Neural cell (in vitro differentiated cells): Measurements from ENCODE around the gene COL24A1. TPM values are rescaled to one million over a fixed set of nuclear protein-coding genes. Genes with fewer than 3 reads are reported as not detected.

Source experiments
- H2AFZ ChIP-seq: fragments of 200-600, 300-800 bp; sonication (generic), shearing (Covaris generic); 2 replicates; pipeline ENCODE4 v1.6.0; 2014; ENCODE audit warnings: low read depth, mild to moderate bottlenecking, antibody characterized with exemption, low read length, moderate library complexity
- H3F3A ChIP-seq: fragments of 200-600 bp; shearing (Covaris generic); 2 replicates; pipeline ENCODE4 v1.6.1; 2016; ENCODE audit warnings: mild to moderate bottlenecking, moderate library complexity, mixed read lengths, antibody characterized with exemption, low read length; ENCODE audit not compliant: insufficient read depth, poor library complexity, severe bottlenecking
- H3K27ac ChIP-seq: fragments of 200-600, 300-800 bp; sonication (generic), shearing (Covaris generic); 2 replicates; pipeline ENCODE4 v1.5.1; 2014; ENCODE audit warnings: mild to moderate bottlenecking, low read length, moderate library complexity
- H3K27me3 ChIP-seq: fragments of 300-800, 200-600 bp; sonication (generic), shearing (Covaris generic); 2 replicates; pipeline ENCODE4 v1.6.0; 2014; ENCODE audit warnings: mild to moderate bottlenecking, low read depth, low read length, moderate library complexity; ENCODE audit not compliant: insufficient read depth
- H3K36me3 ChIP-seq: fragments of 300-800, 200-600 bp; sonication (generic), shearing (Covaris generic); 2 replicates; pipeline ENCODE4 v1.5.1; 2014; ENCODE audit warnings: mild to moderate bottlenecking, antibody characterized with exemption, low read length, moderate library complexity; ENCODE audit not compliant: insufficient read depth
- H3K4me2 ChIP-seq: fragments of 300-800, 200-600 bp; sonication (generic), shearing (Covaris generic); 2 replicates; pipeline ENCODE4 v1.6.0; 2014; ENCODE audit warnings: mild to moderate bottlenecking, low read length
- H3K4me3 ChIP-seq: fragments of 300-800, 200-600 bp; sonication (generic), shearing (Covaris generic); 2 replicates; pipeline ENCODE4 v1.5.1; 2014; ENCODE audit warnings: mild to moderate bottlenecking, low read length, moderate library complexity
- H3K79me2 ChIP-seq: fragments of 200-600 bp; shearing (Covaris generic); replicated peaks from 2 replicates; pipeline ENCODE4 v1.6.0; 2014; ENCODE audit warnings: mild to moderate bottlenecking, low read length, moderate library complexity; ENCODE audit not compliant: insufficient read depth
- H3K9ac ChIP-seq: fragments of 300-800, 200-600 bp; sonication (generic), shearing (Covaris generic); 2 replicates; pipeline ENCODE4 v1.6.1; 2016; ENCODE audit warnings: mild to moderate bottlenecking, low read length, mixed read lengths
- H3K9me2 ChIP-seq: fragments of 200-600 bp; shearing (Covaris generic); 2 replicates; pipeline ENCODE4 v1.6.1; 2016; ENCODE audit warnings: mild to moderate bottlenecking, low read length, mixed read lengths; ENCODE audit not compliant: insufficient read depth
- H3K9me3 ChIP-seq: fragments of 200-600, 300-800 bp; sonication (generic), shearing (Covaris generic); 2 replicates; pipeline ENCODE4 v1.6.1; 2016; ENCODE audit warnings: mild to moderate bottlenecking, mixed run types, low read length, moderate library complexity, mixed read lengths
- H4K20me1 ChIP-seq: fragments of 200-600 bp; shearing (Covaris generic); 2 replicates; pipeline ENCODE4 v1.6.1; 2016; ENCODE audit warnings: mild to moderate bottlenecking, mixed run types; ENCODE audit not compliant: insufficient read depth
- EP300 ChIP-seq: fragments of 450-650 bp; conservative IDR thresholded peaks from 2 replicates; pipeline ENCODE4 v1.6.1; 2014; ENCODE audit warnings: antibody characterized with exemption, mild to moderate bottlenecking, moderate library complexity; ENCODE audit not compliant: poor library complexity, severe bottlenecking
- EZH2 ChIP-seq: fragments of 200-600, 300-800 bp; shearing (Covaris generic), sonication (generic); IDR thresholded peaks from 2 replicates; pipeline ENCODE4 v1.6.1; 2014; ENCODE audit warnings: antibody characterized with exemption, low read length, borderline replicate concordance, mild to moderate bottlenecking; ENCODE audit not compliant: insufficient read depth, poor library complexity, severe bottlenecking
- MXI1 ChIP-seq: fragments of 450-650 bp; conservative IDR thresholded peaks from 2 replicates; pipeline ENCODE4 v1.6.1; 2014; ENCODE audit warnings: antibody characterized with exemption, mild to moderate bottlenecking; ENCODE audit not compliant: poor library complexity, severe bottlenecking
- POLR2AphosphoS5 ChIP-seq: IDR thresholded peaks from 2 replicates; pipeline ENCODE4 v1.6.1; 2012
- RAD21 ChIP-seq: fragments of 450-650 bp; conservative IDR thresholded peaks from 2 replicates; pipeline ENCODE4 v1.6.1; 2014; ENCODE audit warnings: antibody characterized with exemption, mild to moderate bottlenecking, moderate library complexity
- SMC3 ChIP-seq: fragments of 450-650 bp; conservative IDR thresholded peaks from 2 replicates; pipeline ENCODE4 v1.6.1; 2014; ENCODE audit warnings: antibody characterized with exemption, mild to moderate bottlenecking, moderate library complexity; ENCODE audit not compliant: poor library complexity
- TAF1 ChIP-seq: IDR thresholded peaks from 2 replicates; pipeline ENCODE4 v1.6.1; 2012; ENCODE audit warnings: low read depth
- polyA minus RNA-seq: library from RNA; depleted of rRNA, polyadenylated mRNA; stranded (reverse); fragments of >200 nt; gene quantifications from 2 replicates; pipeline ENCODE4 v1.2.3, GENCODE V29; 2014
- polyA plus RNA-seq: library from polyadenylated mRNA; depleted of rRNA; stranded (reverse); fragments of >200 nt; gene quantifications from 2 replicates; pipeline ENCODE4 v1.2.3, GENCODE V29; 2014
- TF ChIP-seq, protein P1 (sequence below): IDR thresholded peaks from 2 replicates; pipeline ENCODE4 v1.6.1; 2012; ENCODE audit warnings: borderline replicate concordance
- TF ChIP-seq, protein P2 (sequence below): fragments of 450-650 bp; IDR thresholded peaks from 2 replicates; pipeline ENCODE4 v1.5.1; 2014; ENCODE audit warnings: antibody characterized with exemption, mild to moderate bottlenecking, moderate library complexity; ENCODE audit not compliant: poor library complexity, severe bottlenecking

The COL24A1 gene
- polyA plus RNA-seq (0.19 and 1.1 TPM in 2 replicates), polyA minus RNA-seq (0.35 and 0.73 TPM in 2 replicates)

DNA sequence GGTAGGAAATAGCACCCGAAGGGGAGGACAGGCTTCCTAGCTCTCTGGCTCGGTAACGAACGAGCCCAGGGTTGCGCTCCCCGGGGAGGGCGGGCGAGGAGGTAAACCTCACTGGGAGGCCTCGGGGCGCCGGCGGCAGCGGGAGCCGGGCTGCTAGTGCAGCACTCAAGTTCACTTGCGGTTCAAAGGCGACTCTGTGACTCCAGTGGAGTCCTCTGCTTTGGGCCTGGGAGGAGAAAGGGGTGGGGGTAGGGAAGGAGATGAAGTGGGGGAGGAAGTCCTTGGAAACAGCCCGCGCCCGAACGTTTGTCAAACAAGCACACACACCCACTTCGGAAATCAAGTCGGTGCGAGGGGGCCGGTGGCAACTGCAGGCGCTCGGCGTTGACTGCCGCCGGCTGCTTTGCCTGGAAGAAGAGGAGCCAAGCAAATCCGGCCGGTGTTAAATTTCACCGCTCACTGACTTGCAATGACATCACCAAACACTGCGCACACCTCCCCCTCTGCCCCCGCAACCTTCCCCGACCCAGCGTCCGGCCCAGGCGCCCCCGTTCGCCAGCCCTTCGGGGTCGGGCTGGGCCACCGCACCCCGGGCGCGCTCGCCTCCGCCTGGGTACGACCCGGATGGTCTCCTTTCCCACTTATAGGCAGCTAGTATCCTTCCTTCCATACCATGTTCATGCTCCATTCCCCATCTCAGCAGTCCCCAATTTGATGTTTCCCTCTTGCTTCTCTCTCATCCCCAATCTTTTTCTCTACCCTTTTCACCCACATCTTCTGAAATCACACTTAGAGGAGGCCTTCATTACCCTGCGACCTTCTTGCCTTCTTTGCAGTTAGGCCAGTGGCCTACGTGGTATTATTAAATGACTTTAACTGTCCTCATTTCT, at the start of gene COL24A1:
TSS of gene COL24A1 (minus strand) at position 207 of the 890 bp plus-strand sequence. CDS start 376 bp downstream, outside the sequence.
- no peaks in the 10 kb centered on the region for H3K9me3 ChIP-seq
- no peaks in the 10 kb centered on the region for H3K9me2 ChIP-seq
- H3K4me2 ChIP-seq = peak within 1 kb of the TSS; percentile 26
- no peaks in the 10 kb centered on the region for H3K79me2 ChIP-seq
- peaks cover 41% of the 10 kb centered on the region for H3K27me3 ChIP-seq
- H3K27ac ChIP-seq = no peak within 1 kb of the TSS
- no peaks in the 10 kb centered on the region for H3K36me3 ChIP-seq
- no peak within 1 kb of the TSS for H2AFZ ChIP-seq
- H3K9ac ChIP-seq = no peak within 1 kb of the TSS
- no peak for TF ChIP-seq POLR2AphosphoS5
- no peak for TF ChIP-seq RAD21
- no peak for TF ChIP-seq MXI1
- TF ChIP-seq, protein P1, sequence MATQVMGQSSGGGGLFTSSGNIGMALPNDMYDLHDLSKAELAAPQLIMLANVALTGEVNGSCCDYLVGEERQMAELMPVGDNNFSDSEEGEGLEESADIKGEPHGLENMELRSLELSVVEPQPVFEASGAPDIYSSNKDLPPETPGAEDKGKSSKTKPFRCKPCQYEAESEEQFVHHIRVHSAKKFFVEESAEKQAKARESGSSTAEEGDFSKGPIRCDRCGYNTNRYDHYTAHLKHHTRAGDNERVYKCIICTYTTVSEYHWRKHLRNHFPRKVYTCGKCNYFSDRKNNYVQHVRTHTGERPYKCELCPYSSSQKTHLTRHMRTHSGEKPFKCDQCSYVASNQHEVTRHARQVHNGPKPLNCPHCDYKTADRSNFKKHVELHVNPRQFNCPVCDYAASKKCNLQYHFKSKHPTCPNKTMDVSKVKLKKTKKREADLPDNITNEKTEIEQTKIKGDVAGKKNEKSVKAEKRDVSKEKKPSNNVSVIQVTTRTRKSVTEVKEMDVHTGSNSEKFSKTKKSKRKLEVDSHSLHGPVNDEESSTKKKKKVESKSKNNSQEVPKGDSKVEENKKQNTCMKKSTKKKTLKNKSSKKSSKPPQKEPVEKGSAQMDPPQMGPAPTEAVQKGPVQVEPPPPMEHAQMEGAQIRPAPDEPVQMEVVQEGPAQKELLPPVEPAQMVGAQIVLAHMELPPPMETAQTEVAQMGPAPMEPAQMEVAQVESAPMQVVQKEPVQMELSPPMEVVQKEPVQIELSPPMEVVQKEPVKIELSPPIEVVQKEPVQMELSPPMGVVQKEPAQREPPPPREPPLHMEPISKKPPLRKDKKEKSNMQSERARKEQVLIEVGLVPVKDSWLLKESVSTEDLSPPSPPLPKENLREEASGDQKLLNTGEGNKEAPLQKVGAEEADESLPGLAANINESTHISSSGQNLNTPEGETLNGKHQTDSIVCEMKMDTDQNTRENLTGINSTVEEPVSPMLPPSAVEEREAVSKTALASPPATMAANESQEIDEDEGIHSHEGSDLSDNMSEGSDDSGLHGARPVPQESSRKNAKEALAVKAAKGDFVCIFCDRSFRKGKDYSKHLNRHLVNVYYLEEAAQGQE = no peak
- H3K4me3 ChIP-seq = peak within 1 kb of the TSS; percentile 61
- H4K20me1 ChIP-seq = no peaks in the 10 kb centered on the region
- H3F3A ChIP-seq = no peaks in the 10 kb centered on the region

DNA sequence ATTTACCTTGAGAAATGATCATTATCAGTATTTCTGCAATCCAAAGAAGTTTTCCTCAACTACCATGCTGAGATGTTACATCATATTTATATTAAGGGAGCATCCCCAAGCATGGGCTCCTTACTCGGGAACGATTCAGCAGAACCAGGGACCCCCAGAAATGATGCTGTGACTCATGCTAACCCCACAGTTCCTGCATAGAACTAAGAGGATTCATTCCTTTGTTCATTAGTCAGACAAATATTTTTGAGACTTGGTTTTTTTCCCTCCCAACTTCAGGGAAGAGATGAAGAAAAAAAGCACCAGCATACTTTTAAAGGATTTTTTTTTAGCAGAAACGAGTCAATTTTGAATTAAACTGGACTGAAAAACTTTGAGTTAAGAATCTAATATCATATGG, 49.2 kb upstream of the COL24A1 start:
- H3K9me2 ChIP-seq = no peaks in the 10 kb centered on the region
- H3F3A ChIP-seq = no peaks in the 10 kb centered on the region
- H2AFZ ChIP-seq = no peak overlapping the region
- no peak overlapping the region for H3K4me2 ChIP-seq
- no peak overlapping the region for H3K9ac ChIP-seq
- H3K4me3 ChIP-seq = no peak overlapping the region
- TF ChIP-seq EP300 (no peak), TAF1 (no peak), RAD21 (no peak), MXI1 (no peak)
- no peak overlapping the region for H3K27ac ChIP-seq
- H4K20me1 ChIP-seq = no peaks in the 10 kb centered on the region
- no peaks in the 10 kb centered on the region for H3K27me3 ChIP-seq
- H3K9me3 ChIP-seq = no peaks in the 10 kb centered on the region
- H3K36me3 ChIP-seq = no peaks in the 10 kb centered on the region
- no peaks in the 10 kb centered on the region for H3K79me2 ChIP-seq

DNA sequence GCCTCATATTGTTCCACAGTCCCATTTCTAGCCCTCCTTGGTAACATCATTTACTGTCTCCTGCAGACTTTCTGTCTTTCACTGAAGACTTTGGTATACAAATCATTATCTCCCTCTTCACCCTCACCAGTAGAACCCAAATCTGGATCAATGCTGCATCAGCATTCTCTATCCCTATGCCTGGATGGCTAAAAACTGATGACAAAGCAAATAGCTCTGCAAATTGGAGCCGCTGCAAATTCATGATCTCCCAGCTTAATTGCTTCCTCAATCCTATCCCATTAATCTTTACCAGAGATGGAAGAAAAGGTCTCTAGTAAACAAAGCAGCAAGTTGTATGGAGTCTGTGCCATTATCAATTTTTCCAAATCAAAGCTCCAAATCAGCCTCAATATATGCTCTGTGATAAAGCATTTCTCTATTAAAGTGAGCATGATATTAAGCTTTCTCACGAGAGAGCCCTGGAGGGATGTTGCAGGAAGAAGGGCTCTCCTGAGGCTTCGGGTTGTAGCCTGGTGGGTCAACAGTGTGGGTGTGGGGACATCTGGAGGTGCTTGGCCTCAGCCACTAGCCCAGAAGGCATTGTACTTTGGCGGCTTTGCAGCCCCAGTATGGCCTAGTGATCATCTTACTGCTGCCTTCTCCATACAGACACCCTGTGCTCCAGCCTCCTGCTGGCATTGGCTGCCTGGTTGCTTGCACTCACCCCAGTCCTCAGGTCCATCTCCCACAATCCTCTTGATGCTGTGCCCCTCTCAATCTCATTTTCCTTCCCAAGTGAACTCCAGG, 46.2 kb upstream of the COL24A1 start:
- Histone ChIP-seq H3K27ac (no peak overlapping the region), H3K36me3 (no peaks in the 10 kb centered on the region), H2AFZ (no peak overlapping the region), H3F3A (no peaks in the 10 kb centered on the region), H3K9me3 (no peaks in the 10 kb centered on the region), H3K79me2 (no peaks in the 10 kb centered on the region), H3K9ac (no peak overlapping the region), H3K27me3 (no peaks in the 10 kb centered on the region), H3K4me2 (no peak overlapping the region), H3K9me2 (no peaks in the 10 kb centered on the region), H4K20me1 (no peaks in the 10 kb centered on the region), H3K4me3 (no peak overlapping the region)
- no peak for TF ChIP-seq TAF1
- TF ChIP-seq, protein P2, sequence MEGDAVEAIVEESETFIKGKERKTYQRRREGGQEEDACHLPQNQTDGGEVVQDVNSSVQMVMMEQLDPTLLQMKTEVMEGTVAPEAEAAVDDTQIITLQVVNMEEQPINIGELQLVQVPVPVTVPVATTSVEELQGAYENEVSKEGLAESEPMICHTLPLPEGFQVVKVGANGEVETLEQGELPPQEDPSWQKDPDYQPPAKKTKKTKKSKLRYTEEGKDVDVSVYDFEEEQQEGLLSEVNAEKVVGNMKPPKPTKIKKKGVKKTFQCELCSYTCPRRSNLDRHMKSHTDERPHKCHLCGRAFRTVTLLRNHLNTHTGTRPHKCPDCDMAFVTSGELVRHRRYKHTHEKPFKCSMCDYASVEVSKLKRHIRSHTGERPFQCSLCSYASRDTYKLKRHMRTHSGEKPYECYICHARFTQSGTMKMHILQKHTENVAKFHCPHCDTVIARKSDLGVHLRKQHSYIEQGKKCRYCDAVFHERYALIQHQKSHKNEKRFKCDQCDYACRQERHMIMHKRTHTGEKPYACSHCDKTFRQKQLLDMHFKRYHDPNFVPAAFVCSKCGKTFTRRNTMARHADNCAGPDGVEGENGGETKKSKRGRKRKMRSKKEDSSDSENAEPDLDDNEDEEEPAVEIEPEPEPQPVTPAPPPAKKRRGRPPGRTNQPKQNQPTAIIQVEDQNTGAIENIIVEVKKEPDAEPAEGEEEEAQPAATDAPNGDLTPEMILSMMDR = no peak
- TF ChIP-seq MXI1 = no peak
- no peak for TF ChIP-seq POLR2AphosphoS5
- no peak for TF ChIP-seq EP300
- no peak for TF ChIP-seq RAD21
- TF ChIP-seq, protein P1 = no peak
- TF ChIP-seq EZH2 = no peak
- TF ChIP-seq SMC3 = no peak
